ENCODE measurements around the gene WFDC10B.

DNA sequence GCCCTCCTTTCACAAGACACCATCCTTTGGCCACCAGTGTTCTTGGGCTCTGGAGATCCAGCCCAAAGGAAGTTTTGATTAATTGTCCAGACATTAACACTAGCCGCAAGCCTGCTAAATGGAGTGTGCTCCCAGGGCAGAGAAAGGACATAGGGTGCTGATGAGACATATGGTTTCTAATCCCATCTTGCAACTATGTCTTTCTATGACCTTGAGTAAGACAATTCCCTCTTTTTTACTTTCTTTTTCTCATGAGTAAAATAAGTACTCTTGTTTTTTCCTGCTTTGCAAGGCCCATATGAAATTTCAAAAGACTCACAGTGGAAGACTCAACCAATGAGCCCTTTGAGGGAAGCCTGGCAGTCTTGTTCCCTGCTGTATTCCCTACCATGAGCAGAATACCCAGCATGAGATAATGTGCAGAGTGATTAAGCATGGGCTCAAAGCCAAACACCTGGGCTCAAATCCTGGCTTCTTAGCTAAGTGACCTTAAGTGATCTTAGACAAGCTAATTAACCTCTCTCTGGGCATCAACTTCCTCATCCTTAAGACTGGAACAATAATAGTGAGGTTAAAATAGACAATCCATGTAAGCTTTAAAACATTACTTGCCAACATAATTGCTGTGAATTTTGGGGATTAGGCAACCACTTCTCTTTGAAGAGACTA is at the start of gene WFDC10B:
- TF ChIP-seq, protein P1, sequence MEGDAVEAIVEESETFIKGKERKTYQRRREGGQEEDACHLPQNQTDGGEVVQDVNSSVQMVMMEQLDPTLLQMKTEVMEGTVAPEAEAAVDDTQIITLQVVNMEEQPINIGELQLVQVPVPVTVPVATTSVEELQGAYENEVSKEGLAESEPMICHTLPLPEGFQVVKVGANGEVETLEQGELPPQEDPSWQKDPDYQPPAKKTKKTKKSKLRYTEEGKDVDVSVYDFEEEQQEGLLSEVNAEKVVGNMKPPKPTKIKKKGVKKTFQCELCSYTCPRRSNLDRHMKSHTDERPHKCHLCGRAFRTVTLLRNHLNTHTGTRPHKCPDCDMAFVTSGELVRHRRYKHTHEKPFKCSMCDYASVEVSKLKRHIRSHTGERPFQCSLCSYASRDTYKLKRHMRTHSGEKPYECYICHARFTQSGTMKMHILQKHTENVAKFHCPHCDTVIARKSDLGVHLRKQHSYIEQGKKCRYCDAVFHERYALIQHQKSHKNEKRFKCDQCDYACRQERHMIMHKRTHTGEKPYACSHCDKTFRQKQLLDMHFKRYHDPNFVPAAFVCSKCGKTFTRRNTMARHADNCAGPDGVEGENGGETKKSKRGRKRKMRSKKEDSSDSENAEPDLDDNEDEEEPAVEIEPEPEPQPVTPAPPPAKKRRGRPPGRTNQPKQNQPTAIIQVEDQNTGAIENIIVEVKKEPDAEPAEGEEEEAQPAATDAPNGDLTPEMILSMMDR (IDR thresholded peaks at IDR 0.05; ENCODE audit: insufficient read depth, low read length), result no peak
- TF ChIP-seq, protein P2, sequence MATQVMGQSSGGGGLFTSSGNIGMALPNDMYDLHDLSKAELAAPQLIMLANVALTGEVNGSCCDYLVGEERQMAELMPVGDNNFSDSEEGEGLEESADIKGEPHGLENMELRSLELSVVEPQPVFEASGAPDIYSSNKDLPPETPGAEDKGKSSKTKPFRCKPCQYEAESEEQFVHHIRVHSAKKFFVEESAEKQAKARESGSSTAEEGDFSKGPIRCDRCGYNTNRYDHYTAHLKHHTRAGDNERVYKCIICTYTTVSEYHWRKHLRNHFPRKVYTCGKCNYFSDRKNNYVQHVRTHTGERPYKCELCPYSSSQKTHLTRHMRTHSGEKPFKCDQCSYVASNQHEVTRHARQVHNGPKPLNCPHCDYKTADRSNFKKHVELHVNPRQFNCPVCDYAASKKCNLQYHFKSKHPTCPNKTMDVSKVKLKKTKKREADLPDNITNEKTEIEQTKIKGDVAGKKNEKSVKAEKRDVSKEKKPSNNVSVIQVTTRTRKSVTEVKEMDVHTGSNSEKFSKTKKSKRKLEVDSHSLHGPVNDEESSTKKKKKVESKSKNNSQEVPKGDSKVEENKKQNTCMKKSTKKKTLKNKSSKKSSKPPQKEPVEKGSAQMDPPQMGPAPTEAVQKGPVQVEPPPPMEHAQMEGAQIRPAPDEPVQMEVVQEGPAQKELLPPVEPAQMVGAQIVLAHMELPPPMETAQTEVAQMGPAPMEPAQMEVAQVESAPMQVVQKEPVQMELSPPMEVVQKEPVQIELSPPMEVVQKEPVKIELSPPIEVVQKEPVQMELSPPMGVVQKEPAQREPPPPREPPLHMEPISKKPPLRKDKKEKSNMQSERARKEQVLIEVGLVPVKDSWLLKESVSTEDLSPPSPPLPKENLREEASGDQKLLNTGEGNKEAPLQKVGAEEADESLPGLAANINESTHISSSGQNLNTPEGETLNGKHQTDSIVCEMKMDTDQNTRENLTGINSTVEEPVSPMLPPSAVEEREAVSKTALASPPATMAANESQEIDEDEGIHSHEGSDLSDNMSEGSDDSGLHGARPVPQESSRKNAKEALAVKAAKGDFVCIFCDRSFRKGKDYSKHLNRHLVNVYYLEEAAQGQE (IDR thresholded peaks at IDR 0.05; ENCODE audit: insufficient replicate concordance, low read depth), result no peak
- TF ChIP-seq POLR2AphosphoS5 (IDR thresholded peaks at IDR 0.05; ENCODE audit: low read depth) (no peak), GABPA (IDR thresholded peaks at IDR 0.05; ENCODE audit: low read depth) (no peak)

Data from HL-60 (cell line).